Loucy (cell line): ENCODE results near the gene ZBTB12.

Experiments used
- EZH2phosphoT487 ChIP-seq: fragments of 200-600 bp; IDR thresholded peaks from 2 replicates; pipeline ENCODE4 v1.6.1; 2018; ENCODE audit warnings: antibody characterized with exemption, mild to moderate bottlenecking, moderate library complexity, borderline replicate concordance
- TF ChIP-seq, protein P1 (sequence below): fragments of 200-600 bp; sonication (generic); conservative IDR thresholded peaks from 2 replicates; pipeline ENCODE4 v1.5.1; 2014; ENCODE audit warnings: mild to moderate bottlenecking, antibody characterized with exemption, low read length

DNA sequence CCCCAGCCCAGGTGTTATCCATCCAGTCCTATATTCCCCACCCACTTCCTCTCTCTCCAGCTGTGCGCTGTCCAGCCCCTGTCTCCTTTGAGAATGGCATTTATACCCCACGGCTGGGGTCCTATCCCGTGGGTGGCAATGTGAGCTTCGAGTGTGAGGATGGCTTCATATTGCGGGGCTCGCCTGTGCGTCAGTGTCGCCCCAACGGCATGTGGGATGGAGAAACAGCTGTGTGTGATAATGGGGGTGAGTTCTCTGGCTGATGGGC, 26.7 kb upstream of the ZBTB12 start:
- TF ChIP-seq, protein P1, sequence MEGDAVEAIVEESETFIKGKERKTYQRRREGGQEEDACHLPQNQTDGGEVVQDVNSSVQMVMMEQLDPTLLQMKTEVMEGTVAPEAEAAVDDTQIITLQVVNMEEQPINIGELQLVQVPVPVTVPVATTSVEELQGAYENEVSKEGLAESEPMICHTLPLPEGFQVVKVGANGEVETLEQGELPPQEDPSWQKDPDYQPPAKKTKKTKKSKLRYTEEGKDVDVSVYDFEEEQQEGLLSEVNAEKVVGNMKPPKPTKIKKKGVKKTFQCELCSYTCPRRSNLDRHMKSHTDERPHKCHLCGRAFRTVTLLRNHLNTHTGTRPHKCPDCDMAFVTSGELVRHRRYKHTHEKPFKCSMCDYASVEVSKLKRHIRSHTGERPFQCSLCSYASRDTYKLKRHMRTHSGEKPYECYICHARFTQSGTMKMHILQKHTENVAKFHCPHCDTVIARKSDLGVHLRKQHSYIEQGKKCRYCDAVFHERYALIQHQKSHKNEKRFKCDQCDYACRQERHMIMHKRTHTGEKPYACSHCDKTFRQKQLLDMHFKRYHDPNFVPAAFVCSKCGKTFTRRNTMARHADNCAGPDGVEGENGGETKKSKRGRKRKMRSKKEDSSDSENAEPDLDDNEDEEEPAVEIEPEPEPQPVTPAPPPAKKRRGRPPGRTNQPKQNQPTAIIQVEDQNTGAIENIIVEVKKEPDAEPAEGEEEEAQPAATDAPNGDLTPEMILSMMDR, result no peak
- TF ChIP-seq EZH2phosphoT487, result no peak
